ENCODE data around the gene DDR1. TPM values are rescaled to one million over a fixed set of nuclear protein-coding genes. Genes with fewer than 3 reads are reported as not detected.

The DDR1 gene
- total RNA-seq, 4 donors from 2014 or later: 25.4 to 40.4 (median 30.9) TPM

GRCh38 chr6:30885999-30886896 is 1.9 kb downstream of the DDR1 start:
- WGBS, 2 donors (ENCODE audit: low coverage in 1 of 2): 14 to 20% methylated on average over 1 to 14 of the region's 18 CpGs
- Histone ChIP-seq H3K4me3 (peak overlapping the region; percentile 3 to 85), H3K9me3 (no peaks in the 10 kb centered on the region), H3K27me3 (no peaks in the 10 kb centered on the region), H3K4me1 (peaks cover 0 to 75% (median 31%) of the 10 kb centered on the region in 3 donors), H3K27ac (peak overlapping the region in 3 of 4 donors; percentile 90 to 96 (median 92)), H3K36me3 (peaks cover 0 to 25% of the 10 kb centered on the region in 2 donors)
- peak; percentile 52 for ATAC-seq
- TF ChIP-seq POLR2AphosphoS5 (IDR thresholded peaks at IDR 0.05) (peak; percentile 54), POLR2A (IDR thresholded peaks at IDR 0.05) (no peak)

- H3K36me3 ChIP-seq: peaks cover 0 to 30% of the 10 kb centered on the region in 2 donors
- no peak overlapping the region for H3K4me3 ChIP-seq
- no peaks in the 10 kb centered on the region for H3K9me3 ChIP-seq
- H3K4me1 ChIP-seq: peaks cover 0 to 74% (median 31%) of the 10 kb centered on the region in 3 donors
- H3K27ac ChIP-seq: peak overlapping the region in 3 of 4 donors; percentile 90 to 96 (median 92)
- no peak for ATAC-seq
- H3K27me3 ChIP-seq: no peaks in the 10 kb centered on the region
- TF ChIP-seq POLR2AphosphoS5 (IDR thresholded peaks at IDR 0.05) (no peak), POLR2A (IDR thresholded peaks at IDR 0.05) (no peak), CTCF (IDR thresholded peaks at IDR 0.05) (no peak), EP300 (IDR thresholded peaks at IDR 0.05) (no peak)
Measured at GRCh38 chr6:30886897-30887255, 2.6 kb downstream of the DDR1 start.

GRCh38 chr6:30887901-30888815 is 3.8 kb downstream of the DDR1 start:
- Histone ChIP-seq H3K36me3 (peaks cover 0 to 43% of the 10 kb centered on the region in 2 donors), H3K27me3 (no peaks in the 10 kb centered on the region), H3K27ac (no peak overlapping the region), H3K9me3 (no peaks in the 10 kb centered on the region), H3K4me1 (peaks cover 0 to 61% (median 27%) of the 10 kb centered on the region in 3 donors), H3K4me3 (no peak overlapping the region)
- ATAC-seq: no peak
- WGBS, 2 donors (ENCODE audit: low coverage in 1 of 2): 44 to 55% methylated on average over 5 of the region's 6 CpGs
- TF ChIP-seq POLR2A (IDR thresholded peaks at IDR 0.05) (no peak), CTCF (IDR thresholded peaks at IDR 0.05) (no peak), POLR2AphosphoS5 (IDR thresholded peaks at IDR 0.05) (no peak), EP300 (IDR thresholded peaks at IDR 0.05) (no peak)

GRCh38 chr6:30888816-30889495 is 4.6 kb downstream of the DDR1 start:
- no peak overlapping the region for H3K4me3 ChIP-seq
- peaks cover 0 to 51% of the 10 kb centered on the region in 2 donors for H3K36me3 ChIP-seq
- TF ChIP-seq CTCF (IDR thresholded peaks at IDR 0.05): no peak
- TF ChIP-seq EP300 (IDR thresholded peaks at IDR 0.05): no peak
- no peak for TF ChIP-seq POLR2AphosphoS5 (IDR thresholded peaks at IDR 0.05)
- TF ChIP-seq POLR2A (IDR thresholded peaks at IDR 0.05): no peak
- peaks cover 0 to 53% (median 19%) of the 10 kb centered on the region in 3 donors for H3K4me1 ChIP-seq
- 70% methylated on average over 2 of the region's 18 CpGs; no CpG with 5 or more reads in 1 of the 2 donors for WGBS, 2 donors (ENCODE audit: low coverage in 1 of 2)
- no peaks in the 10 kb centered on the region for H3K9me3 ChIP-seq
- H3K27ac ChIP-seq: no peak overlapping the region
- no peaks in the 10 kb centered on the region for H3K27me3 ChIP-seq
- no peak for ATAC-seq

- Histone ChIP-seq H3K36me3 (peaks cover 0 to 56% of the 10 kb centered on the region in 2 donors), H3K27ac (no peak overlapping the region), H3K4me1 (peaks cover 0 to 50% (median 19%) of the 10 kb centered on the region in 3 donors), H3K9me3 (no peaks in the 10 kb centered on the region), H3K4me3 (no peak overlapping the region), H3K27me3 (no peaks in the 10 kb centered on the region)
- TF ChIP-seq POLR2A (IDR thresholded peaks at IDR 0.05) (no peak), CTCF (IDR thresholded peaks at IDR 0.05) (no peak), EP300 (IDR thresholded peaks at IDR 0.05) (no peak), POLR2AphosphoS5 (IDR thresholded peaks at IDR 0.05) (no peak)
- WGBS, 2 donors (ENCODE audit: low coverage in 1 of 2): 68 to 75% methylated on average over 4 of the region's 4 CpGs
- no peak for ATAC-seq
Measured at GRCh38 chr6:30889496-30889885, 5.2 kb downstream of the DDR1 start.

Data from gastroesophageal sphincter (tissue), 4 donors.